Measurements from ENCODE around the gene H2BW2.
"Not testable (repeated sequence)": the region's sequence is repeated elsewhere in the genome, so short reads cannot be mapped to it uniquely, and the experiment has no call there.

DNA sequence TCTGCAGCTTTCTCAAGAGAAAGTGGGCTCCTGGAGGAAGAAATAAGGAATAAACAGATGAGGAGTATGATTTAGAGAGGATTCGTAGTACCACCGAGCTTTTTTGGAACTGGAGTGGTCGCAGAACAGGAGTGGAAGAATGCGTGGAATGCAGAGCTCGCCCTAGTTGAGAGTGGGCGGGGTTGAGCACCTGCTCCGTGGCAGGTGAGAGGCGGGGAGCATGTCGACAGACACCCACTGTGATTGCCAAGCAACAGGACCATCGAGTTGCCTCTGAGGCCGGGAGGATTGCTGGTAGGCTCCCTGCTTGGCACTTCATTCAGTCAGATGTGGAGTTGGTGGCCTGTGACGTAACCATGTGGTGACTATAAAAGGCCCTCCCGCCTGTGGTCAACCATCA is 15.2 kb downstream of the H2BW2 start:
- TF ChIP-seq, protein P1, sequence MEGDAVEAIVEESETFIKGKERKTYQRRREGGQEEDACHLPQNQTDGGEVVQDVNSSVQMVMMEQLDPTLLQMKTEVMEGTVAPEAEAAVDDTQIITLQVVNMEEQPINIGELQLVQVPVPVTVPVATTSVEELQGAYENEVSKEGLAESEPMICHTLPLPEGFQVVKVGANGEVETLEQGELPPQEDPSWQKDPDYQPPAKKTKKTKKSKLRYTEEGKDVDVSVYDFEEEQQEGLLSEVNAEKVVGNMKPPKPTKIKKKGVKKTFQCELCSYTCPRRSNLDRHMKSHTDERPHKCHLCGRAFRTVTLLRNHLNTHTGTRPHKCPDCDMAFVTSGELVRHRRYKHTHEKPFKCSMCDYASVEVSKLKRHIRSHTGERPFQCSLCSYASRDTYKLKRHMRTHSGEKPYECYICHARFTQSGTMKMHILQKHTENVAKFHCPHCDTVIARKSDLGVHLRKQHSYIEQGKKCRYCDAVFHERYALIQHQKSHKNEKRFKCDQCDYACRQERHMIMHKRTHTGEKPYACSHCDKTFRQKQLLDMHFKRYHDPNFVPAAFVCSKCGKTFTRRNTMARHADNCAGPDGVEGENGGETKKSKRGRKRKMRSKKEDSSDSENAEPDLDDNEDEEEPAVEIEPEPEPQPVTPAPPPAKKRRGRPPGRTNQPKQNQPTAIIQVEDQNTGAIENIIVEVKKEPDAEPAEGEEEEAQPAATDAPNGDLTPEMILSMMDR (IDR thresholded peaks at IDR 0.05), result not testable (repeated sequence)
- TF ChIP-seq POLR2A (IDR thresholded peaks at IDR 0.05), result not testable (repeated sequence)

All from sigmoid colon (tissue), 3 donors.